Panc1 (cell line): ENCODE results near the gene C19orf53.

ENCODE experiments used
- POLR2AphosphoS5 ChIP-seq: IDR thresholded peaks from 2 replicates; pipeline ENCODE4 v1.6.1; 2012; ENCODE audit warnings: mild to moderate bottlenecking, low read depth, low read length, moderate library complexity
- SIN3A ChIP-seq: IDR thresholded peaks from 2 replicates; pipeline ENCODE4 v1.6.1; 2012; ENCODE audit warnings: low read depth, mild to moderate bottlenecking, low read length, moderate library complexity, borderline replicate concordance; ENCODE audit not compliant: insufficient read depth
- TCF7L2 ChIP-seq: IDR thresholded peaks from 2 replicates; pipeline ENCODE4 v1.6.1; 2011; ENCODE audit warnings: mild to moderate bottlenecking, low read depth, low read length, inconsistent platforms
- TF ChIP-seq, protein P1 (sequence below): fragments of 450-650 bp; IDR thresholded peaks from 2 replicates; pipeline ENCODE4 v1.5.1; 2017; ENCODE audit warnings: mild to moderate bottlenecking
- TF ChIP-seq, protein P2 (sequence below), 2 experiments: IDR thresholded peaks; 2 replicates each; pipeline ENCODE4 v1.6.1; 2011 to 2012; ENCODE audit warnings: low read depth in 2 of 2, control low read depth in 1 of 2, low read length in 1 of 2, mild to moderate bottlenecking in 1 of 2, moderate library complexity in 1 of 2; ENCODE audit not compliant: insufficient read depth in 1 of 2

- TF ChIP-seq, protein P1, sequence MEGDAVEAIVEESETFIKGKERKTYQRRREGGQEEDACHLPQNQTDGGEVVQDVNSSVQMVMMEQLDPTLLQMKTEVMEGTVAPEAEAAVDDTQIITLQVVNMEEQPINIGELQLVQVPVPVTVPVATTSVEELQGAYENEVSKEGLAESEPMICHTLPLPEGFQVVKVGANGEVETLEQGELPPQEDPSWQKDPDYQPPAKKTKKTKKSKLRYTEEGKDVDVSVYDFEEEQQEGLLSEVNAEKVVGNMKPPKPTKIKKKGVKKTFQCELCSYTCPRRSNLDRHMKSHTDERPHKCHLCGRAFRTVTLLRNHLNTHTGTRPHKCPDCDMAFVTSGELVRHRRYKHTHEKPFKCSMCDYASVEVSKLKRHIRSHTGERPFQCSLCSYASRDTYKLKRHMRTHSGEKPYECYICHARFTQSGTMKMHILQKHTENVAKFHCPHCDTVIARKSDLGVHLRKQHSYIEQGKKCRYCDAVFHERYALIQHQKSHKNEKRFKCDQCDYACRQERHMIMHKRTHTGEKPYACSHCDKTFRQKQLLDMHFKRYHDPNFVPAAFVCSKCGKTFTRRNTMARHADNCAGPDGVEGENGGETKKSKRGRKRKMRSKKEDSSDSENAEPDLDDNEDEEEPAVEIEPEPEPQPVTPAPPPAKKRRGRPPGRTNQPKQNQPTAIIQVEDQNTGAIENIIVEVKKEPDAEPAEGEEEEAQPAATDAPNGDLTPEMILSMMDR: no peak
- no peak for TF ChIP-seq POLR2AphosphoS5
- TF ChIP-seq, protein P2, sequence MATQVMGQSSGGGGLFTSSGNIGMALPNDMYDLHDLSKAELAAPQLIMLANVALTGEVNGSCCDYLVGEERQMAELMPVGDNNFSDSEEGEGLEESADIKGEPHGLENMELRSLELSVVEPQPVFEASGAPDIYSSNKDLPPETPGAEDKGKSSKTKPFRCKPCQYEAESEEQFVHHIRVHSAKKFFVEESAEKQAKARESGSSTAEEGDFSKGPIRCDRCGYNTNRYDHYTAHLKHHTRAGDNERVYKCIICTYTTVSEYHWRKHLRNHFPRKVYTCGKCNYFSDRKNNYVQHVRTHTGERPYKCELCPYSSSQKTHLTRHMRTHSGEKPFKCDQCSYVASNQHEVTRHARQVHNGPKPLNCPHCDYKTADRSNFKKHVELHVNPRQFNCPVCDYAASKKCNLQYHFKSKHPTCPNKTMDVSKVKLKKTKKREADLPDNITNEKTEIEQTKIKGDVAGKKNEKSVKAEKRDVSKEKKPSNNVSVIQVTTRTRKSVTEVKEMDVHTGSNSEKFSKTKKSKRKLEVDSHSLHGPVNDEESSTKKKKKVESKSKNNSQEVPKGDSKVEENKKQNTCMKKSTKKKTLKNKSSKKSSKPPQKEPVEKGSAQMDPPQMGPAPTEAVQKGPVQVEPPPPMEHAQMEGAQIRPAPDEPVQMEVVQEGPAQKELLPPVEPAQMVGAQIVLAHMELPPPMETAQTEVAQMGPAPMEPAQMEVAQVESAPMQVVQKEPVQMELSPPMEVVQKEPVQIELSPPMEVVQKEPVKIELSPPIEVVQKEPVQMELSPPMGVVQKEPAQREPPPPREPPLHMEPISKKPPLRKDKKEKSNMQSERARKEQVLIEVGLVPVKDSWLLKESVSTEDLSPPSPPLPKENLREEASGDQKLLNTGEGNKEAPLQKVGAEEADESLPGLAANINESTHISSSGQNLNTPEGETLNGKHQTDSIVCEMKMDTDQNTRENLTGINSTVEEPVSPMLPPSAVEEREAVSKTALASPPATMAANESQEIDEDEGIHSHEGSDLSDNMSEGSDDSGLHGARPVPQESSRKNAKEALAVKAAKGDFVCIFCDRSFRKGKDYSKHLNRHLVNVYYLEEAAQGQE (IDR thresholded peaks at IDR 0.05; ENCODE audit: insufficient read depth in 1 of 2, low read depth in 2 of 2, low read length in 1 of 2): no peak
- no peak for TF ChIP-seq SIN3A
- no peak for TF ChIP-seq TCF7L2
Measured at GRCh38 chr19:13770013-13770635, 4.1 kb upstream of the C19orf53 start.
